IPS-NIHi11 (cell line): ENCODE data around the gene BDKRB2.
A peak's percentile ranks its signal among the peaks of the same experiment; 100 is the strongest.

Experiments
- DNase-seq: peaks from one replicate; pipeline ENCODE4 v3.0.0; 2012; ENCODE audit warnings: mixed read lengths, low spot score

The BDKRB2 gene

DNA sequence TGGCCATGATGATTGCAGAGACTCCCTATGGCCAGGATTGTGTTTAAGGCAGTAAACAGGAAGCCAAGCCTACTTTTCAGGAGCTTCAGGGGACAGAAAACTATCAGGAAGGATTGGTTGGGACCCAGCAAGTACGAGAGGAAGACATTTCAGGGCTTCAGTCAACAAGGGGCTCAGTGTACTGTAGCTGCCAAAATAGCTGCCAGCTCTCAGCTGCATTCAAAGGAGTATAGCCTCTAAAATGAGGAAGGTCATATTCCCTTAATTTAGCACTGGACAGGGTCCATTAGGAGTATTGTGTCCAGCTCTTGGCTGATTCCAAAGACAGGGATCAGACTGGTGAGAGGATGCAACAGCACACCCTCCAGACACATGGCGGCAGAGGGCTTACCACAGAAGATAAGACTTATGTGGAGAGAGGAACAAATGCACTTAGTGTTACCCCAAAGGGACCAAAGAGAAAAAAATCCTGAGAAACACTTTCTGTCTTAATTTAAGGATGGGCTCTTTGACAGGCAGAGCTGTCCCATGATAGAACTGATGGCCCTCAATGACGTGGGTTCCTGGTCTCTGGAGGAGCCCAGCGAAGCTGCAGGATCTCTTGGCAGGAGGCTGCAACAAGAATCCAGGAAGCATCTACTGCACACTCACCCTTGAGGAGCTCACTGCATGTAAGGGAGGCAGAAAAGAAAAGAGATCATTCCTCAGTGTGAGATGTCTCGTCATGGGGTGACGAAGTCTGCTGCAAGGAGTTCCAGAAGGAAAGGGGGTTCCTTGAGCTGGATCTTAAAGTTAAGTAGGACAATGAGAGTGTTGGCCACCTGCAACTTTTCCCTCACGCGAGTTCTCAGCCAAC, 66.2 kb downstream of the BDKRB2 start:
- no peak for DNase-seq

DNA sequence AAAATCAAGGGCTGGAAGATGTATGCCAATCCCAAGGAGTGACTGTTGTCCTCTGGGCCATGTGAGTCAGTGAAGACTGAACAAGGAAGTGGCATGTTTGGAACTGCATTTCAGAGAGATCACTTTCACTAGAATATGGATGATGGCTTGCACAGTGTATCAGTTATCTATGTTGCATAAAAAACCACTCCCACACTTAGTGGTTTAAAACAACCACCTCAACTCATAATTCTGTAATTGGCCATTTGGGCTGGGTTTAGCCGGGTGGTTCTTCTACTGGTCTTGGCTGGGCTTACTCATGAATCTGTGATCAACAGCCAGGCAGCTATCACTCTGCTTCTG, 66.8 kb downstream of the BDKRB2 start:
- no peak for DNase-seq

DNA sequence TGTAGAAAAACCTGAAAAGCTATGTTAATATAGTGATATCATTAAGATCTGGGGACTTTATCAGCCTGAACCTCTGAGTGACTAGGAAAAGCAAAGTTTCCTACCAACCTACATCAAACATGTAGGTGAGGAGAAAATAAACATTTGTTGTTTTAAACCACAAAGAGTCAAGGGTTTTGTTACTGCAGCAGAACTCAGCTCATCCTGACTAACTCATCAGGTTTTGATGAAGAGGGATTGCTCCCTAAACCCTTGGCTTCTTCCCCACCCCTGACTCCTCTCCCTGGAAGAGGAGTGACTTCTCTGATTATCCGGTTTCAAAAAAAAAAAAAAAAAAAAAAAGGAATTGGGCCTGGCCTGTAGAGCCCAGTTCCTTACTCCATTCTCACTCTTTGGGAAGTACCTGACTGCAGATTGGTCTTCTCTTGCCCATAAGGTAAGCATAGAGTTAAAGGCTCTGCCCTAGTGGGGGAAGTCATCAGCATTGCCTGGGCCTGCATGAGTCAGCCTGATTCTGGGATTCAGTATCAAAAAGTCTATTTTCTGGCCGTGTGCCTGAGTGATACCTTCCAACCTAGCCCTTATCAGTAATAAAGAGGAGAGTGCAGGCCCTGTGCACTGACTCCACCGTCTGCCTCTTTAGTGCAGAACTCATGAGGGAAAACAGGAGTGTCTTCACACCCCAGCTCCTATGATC, 68.3 kb downstream of the BDKRB2 start:
- no peak for DNase-seq

DNA sequence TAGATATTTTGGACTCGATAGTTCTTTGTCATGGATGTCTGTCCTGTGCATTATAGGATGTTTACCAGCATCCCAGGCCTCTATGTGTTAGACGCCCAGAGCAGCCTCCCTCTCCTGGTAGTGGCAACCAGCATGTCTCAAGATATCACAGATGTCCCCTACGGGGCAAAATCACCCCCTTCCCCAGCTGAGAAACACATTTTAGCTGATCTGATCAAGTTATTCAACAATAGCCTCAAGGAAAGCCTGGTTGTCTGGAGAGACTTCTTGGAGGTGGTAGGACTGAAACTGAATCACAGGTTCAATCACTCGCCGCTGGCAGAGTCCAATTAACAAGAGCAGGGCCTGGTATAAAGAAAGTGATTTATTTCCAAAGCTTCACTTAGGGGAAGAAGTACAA, 69.0 kb downstream of the BDKRB2 start:
- no peak for DNase-seq

DNA sequence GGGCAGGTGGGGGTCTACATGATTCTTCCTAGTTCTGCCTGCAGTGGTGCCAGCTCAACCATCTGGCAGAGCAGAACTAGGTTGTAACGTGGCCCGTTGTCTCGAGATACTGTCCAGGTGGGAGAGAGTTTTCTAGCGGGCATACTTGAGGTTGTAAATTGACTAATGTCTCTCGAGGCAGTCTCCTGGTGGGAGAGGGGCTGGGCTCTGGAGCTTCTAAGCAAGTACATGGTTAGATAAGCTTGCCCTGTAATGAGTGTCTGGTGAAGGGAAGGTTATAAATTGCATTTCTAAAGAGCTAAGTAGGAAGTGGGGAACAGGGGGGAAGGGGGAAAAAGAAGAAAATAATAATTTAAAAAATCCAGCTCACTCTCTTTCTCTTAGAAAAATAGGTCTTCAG, 69.5 kb downstream of the BDKRB2 start:
- DNase-seq: no peak

DNA sequence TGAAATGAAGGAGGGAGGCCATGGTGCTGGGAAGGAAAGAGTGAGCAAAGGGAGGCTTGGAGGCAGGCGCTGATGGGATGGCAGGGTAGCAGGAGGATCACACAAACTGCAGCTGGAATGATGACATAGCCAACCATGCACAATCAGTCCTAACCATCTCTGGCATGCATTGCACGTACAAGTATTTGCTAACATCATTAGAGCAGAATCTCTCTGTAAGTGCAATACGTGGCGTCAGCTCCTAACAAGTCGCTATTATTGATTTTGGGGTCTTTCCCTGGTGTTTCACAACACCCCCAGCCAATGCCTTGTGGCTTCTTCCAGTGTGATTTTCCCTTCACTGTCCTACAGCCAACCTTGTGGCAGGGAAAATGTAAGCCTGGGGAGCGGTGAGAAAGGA, 69.9 kb downstream of the BDKRB2 start:
- no peak for DNase-seq

DNA sequence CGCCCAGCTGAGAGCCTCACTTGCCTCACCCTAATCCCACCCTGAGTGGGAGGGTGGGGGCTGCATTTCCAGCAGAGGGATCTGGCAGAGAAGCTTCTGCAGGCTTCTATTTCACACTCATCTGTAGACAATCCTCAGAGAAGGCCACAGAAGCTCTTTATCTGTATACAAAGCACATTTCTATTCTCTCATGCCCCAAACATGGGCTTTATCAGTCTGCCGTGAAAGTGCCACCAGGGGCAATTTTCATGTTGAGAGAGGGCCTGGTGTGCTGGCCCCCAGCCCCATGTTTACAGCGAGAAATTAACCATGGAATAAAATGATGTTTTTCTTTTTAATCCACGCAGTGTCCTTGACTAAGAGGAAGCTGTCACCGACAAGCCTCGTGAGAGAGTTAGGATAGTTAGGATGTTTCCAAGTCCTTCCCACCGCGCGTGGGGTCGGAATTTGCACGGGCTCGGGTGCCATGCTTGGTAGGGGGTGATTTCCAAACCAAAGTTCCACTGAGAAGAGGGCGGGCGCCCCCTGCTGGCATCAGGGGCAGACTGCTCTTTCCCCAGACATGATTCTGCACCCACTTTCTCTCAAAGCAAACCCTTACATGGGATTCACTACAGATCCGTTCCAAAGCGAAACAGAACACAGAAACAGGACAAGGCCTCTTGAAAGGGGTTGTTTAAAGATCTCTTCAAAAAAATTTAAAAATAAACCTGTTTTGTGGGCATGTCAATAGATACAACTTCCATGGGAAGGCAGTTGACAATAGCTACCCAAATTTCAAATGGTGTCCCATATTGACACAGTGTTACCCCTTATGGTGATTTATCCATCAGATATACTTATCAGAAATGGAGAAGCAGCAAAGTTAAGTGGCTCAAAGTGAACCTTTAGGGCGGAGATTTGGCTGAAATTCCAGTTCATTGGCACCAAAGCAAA, 70.8 kb downstream of the BDKRB2 start:
- peak; percentile 84 for DNase-seq

DNA sequence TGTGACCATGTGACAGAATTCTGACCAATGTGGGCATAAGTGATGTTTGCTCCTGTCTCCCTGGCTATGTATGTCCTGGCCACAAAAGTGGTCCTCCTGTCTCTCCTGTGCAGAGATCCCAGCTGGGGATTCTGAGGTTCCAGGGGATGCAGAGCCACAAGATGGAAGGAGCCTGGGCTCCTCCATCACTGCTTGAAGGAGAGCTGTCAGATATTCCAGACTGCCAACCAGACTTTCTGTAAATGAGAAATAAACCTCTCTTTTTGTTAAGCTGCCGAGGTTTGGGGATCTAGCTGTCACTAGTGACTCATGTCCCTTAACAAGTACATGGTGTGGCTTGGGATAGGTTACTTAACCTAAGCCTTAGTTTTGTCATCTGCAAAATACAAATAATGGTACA, 73.3 kb downstream of the BDKRB2 start:
- no peak for DNase-seq

DNA sequence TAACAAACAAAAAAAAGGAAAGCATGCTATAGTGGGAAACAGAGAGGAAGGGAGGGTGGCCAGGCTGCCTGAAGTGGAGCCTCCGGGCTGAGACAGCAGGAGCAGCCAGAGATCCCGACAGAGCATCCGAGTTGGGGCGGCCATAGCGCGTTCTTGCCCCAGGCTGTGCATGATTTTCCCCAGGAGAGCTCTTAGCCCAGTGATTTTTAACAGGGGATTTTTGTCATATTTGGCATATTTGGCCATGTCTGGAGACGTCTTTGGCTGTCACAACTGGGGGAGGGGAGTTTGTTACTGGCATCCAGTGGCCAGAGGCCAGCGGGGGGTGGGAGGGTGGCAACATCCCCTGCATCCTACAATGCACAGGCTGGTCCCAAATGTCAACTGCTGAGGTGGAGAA, 74.9 kb downstream of the BDKRB2 start:
- no peak for DNase-seq

DNA sequence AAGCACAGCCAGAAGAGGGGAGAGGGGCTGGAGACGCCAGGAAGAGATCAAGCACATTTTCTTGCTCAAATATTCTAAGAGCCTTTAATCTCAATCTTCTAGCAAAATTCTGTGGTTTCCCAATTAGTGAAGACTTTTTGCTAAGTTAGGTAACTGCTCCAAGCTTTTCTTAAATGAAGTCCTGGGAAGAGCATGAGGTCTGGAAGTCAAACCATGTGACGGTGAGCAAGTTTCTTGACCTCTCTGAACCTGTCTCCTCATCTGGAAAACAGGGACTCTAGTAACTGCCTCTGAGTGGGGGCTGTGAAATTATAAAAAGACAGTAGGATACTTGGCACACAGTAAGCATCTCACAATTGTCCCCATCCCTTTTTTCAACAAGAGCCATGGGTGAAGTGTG, 75.5 kb downstream of the BDKRB2 start:
- DNase-seq: no peak

DNA sequence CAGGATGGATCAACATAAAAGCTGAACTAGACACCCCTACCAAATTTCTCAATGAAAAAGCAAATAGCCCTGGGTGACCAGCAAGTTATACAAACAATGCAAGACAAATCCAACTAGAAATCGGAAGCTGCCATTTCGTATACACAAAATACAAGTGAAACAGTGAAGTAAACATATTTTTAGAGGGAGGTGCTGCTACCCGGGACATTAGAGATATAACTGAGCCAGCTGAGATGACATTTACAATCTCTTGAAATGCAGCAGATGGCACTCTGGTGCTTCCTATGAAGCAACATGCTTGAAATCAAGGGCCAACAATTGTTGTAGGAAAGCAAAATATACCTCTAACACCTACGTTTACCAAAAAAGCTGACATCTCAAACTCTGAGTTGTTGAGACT, 76.8 kb downstream of the BDKRB2 start:
- no peak for DNase-seq

DNA sequence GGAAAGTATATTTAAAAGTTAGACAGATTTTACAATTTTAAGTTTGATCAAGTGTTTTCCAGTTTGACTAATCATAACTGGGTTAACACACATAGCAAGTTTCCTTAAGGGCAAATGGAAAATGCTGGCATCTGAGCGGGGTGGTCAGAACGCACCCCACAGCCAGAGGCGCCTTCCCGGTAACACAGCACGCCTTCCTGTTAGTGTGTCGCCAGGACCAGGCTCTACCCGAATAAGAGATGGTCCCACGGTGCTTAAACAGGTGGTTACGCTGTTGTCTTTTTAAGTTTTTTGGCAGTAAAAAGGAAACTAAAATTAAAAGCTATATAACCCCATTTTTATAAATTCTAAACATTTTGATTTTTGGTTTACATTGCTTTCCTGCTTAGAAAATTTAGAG, 79.4 kb downstream of the BDKRB2 start:
- DNase-seq: no peak

DNA sequence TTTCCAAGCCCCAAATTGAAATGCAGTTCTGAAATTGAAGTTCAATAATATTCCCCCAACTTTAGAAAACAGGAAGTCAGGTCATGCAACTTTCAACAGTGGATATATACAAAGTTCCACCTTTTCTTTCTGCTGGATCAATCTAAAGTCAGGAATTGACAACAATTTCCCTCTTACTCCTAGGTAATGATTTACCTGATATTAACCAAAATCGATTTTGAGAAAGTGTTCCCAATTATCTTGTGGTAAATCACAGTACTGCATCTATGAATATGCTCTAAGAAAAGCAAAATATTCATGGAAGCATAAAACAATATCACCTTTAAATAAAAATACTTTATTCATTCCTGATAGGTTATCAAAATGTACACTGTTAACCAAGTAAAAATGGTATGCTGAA, 79.8 kb downstream of the BDKRB2 start:
- DNase-seq: no peak

DNA sequence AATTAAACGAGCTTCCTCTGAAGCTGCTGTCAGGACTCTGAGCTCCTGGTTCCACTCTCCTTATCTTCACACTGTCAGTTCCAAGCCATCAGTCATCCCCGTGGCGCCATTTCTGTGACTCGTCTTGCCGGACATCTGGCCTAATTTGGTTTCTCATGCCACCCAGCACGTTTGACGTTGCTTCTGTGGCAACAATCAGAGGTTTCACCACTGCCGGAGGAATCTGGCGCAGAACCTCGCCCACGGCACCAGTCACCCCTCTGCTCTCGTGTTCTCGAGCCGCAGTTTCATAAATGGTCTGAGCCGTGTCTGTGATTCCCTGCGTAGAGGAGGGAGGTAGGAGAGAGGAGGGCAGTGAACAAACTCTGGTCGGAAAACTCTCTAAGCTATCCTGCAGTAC, 81.0 kb downstream of the BDKRB2 start:
- DNase-seq: no peak

DNA sequence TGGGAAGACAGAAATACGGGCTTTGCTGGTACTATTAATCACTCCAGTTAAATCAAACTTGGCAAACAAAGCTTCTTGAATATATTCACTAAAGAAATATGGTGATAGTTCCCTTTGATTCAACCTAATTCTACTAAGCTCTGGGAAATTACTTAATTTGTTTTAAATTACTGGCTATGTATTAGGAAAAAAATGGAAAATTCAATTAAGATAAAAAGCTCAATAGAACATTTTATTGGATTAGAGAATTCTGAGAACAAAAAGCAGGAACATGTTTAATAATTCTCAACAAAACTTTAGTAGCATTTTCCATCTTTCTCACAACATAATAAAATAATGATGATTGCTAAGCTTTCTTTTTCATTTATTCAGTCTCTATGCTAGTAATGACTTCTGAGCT, 81.6 kb downstream of the BDKRB2 start:
- DNase-seq: no peak

DNA sequence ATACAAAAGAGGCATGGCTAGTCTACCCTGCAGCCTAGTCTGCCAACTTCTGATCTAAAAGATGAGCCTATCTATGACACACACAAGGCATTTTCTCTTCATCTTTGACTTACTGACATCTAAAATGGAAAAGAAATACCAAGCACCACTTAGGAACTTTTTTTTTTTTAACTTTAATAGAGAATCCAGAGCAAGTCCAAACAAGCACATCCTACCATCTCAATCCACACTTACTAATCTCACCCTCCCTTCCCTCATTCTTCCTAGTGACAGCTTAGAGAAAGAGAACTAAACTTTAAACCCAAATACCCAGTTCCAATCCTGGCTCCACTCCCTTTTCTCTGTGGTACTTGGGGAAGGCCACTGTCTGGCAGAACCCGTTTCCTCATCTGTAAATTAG, 83.2 kb downstream of the BDKRB2 start:
- no peak for DNase-seq
